HepG2 (cell line): Measurements from ENCODE around the gene RAB5A. TPM values are rescaled to one million over a fixed set of nuclear protein-coding genes. Genes with fewer than 3 reads are reported as not detected.

Experiments
- ATAC-seq: fragments of 200-7000 bp; cut with Tn5 transposase; 3 replicates; pipeline ENCODE4 v1.9.1; 2020; ENCODE audit warnings: mild to moderate bottlenecking, moderate library complexity
- BruUV-seq: library from RNA; stranded (reverse); fragments of 400-500 nt; replicated peaks from 2 replicates; lab custom pipeline; 2021; lab: Mats Ljungman, UMichigan
- CTCF ChIA-PET: fragments of 300-600 bp; formaldehyde crosslinking; extraction: SDS; loops from one replicate; lab custom pipeline; 2021; ENCODE audit warnings: low total read pairs, inconsistent platforms, low intra/inter-chr PET ratio; lab: Yijun Ruan, JAX
- POLR2A ChIA-PET: fragments of 350-600 bp; sonication (Branson Sonifier 250); formaldehyde crosslinking; loops from one replicate; lab custom pipeline; 2020; ENCODE audit warnings: antibody characterized with exemption, inconsistent platforms; lab: Yijun Ruan, JAX
- DNase-seq: peaks from one replicate; pipeline ENCODE4 v3.0.0-alpha.2; 2015; ENCODE audit warnings: low spot score
- FAIRE-seq: peaks from 3 replicates; lab custom pipeline; 2011; peaks lifted over from hg19 to GRCh38; lab: Jason Lieb, UNC
- H2AFZ ChIP-seq: one replicate; pipeline ENCODE4 v1.6.1; 2011; ENCODE audit warnings: low read length, inconsistent platforms
- H3K27ac ChIP-seq: fragments of 300-600 bp; 3 replicates; pipeline ENCODE4 v1.8.0; 2011; ENCODE audit warnings: mixed run types, mild to moderate bottlenecking, mixed read lengths, low read length, inconsistent platforms; ENCODE audit not compliant: insufficient read depth; ENCODE audit errors: extremely low read length
- H3K27me3 ChIP-seq, 2 experiments: fragments of 200-600 bp in 1 of 2; 2 replicates in 1 of 2; 3 replicates in 1 of 2; pipeline versions ENCODE4 v1.6.0 to v1.8.0; 2011; ENCODE audit warnings: low read length in 2 of 2, mild to moderate bottlenecking in 2 of 2, moderate library complexity in 2 of 2, inconsistent platforms in 1 of 2; ENCODE audit not compliant: insufficient read depth in 2 of 2, control insufficient read depth in 1 of 2
- H3K36me3 ChIP-seq, 2 experiments: fragments of 200-600 bp in 1 of 2; replicated peaks in 1 of 2; 2 replicates in 1 of 2; 3 replicates in 1 of 2; pipeline versions ENCODE4 v1.5.1 to v1.8.0; 2011; ENCODE audit warnings: low read length in 2 of 2, inconsistent platforms in 1 of 2; ENCODE audit not compliant: insufficient read depth in 2 of 2, control insufficient read depth in 1 of 2
- H3K4me1 ChIP-seq: 2 replicates; pipeline ENCODE4 v1.5.1; 2012; ENCODE audit warnings: low read length, inconsistent platforms; ENCODE audit not compliant: insufficient read depth
- H3K4me2 ChIP-seq: 2 replicates; pipeline ENCODE4 v1.6.0; 2011; ENCODE audit warnings: low read depth, low read length, inconsistent platforms
- H3K4me3 ChIP-seq, 3 experiments: fragments of 200-600 bp in 1 of 3; sonication (generic), shearing (Covaris generic) in 1 of 3; replicated peaks in 1 of 3; 2 replicates each; pipeline ENCODE4 v1.5.1; 2011 to 2016; ENCODE audit warnings: low read length in 3 of 3, inconsistent platforms in 2 of 3, low read depth in 2 of 3, mild to moderate bottlenecking in 2 of 3, control low read depth in 1 of 3, mixed read lengths in 1 of 3; ENCODE audit not compliant: insufficient read depth in 1 of 3
- H3K79me2 ChIP-seq: one replicate; pipeline ENCODE4 v1.6.1; 2011; ENCODE audit warnings: low read length, inconsistent platforms; ENCODE audit not compliant: insufficient read depth
- H3K9ac ChIP-seq: 2 replicates; pipeline ENCODE4 v1.6.0; 2011; ENCODE audit warnings: mild to moderate bottlenecking, low read depth, low read length, inconsistent platforms; ENCODE audit not compliant: insufficient read depth
- H3K9me3 ChIP-seq: 2 replicates; pipeline ENCODE4 v1.5.1; 2012; ENCODE audit warnings: mild to moderate bottlenecking, low read length
- H4K20me1 ChIP-seq: 2 replicates; pipeline ENCODE4 v1.6.0; 2011; ENCODE audit warnings: inconsistent platforms, mild to moderate bottlenecking, low read length, moderate library complexity; ENCODE audit not compliant: insufficient read depth
- CEBPB ChIP-seq: IDR thresholded peaks from 2 replicates; pipeline ENCODE4 v1.6.1; 2011; ENCODE audit warnings: low read depth, low read length, improper control_type of control experiment, borderline replicate concordance
- MTF1 ChIP-seq: sonication (generic); formaldehyde crosslinking; IDR thresholded peaks from 2 replicates; pipeline ENCODE4 v1.5.0; 2020; ENCODE audit warnings: missing genetic modification reagents
- NFE2L2 ChIP-seq: fragments of 150-350 bp; IDR thresholded peaks from 2 replicates; pipeline ENCODE4 v1.6.1; 2014; ENCODE audit warnings: low read length
- YEATS2 ChIP-seq: sonication (generic); formaldehyde crosslinking; IDR thresholded peaks from 2 replicates; pipeline ENCODE4 v1.4.0; 2020; ENCODE audit warnings: missing genetic modification reagents, borderline replicate concordance
- ZNF121 ChIP-seq: sonication (generic); formaldehyde crosslinking; IDR thresholded peaks from 2 replicates; pipeline ENCODE4 v1.5.0; 2020; ENCODE audit warnings: mild to moderate bottlenecking, missing genetic modification reagents
- ZNF720 ChIP-seq: sonication (generic); formaldehyde crosslinking; IDR thresholded peaks from 2 replicates; pipeline ENCODE4 v1.4.0; 2020; ENCODE audit warnings: missing genetic modification reagents
- WGBS: methylation state at CpG from one replicate; pipeline ENCODE4 v1.1.6; 2017; ENCODE audit warnings: low lambda C conversion rate; 5-methylcytosine and 5-hydroxymethylcytosine counted together
- in situ Hi-C: cut with HindIII; loops from 2 replicates; pipeline ENCODE4 v1.10.0; 2017; ENCODE audit warnings: low pct_unique_long_range_greater_than_20kb; ENCODE audit not compliant: extremely low pct_ligation_motif_present
- intact Hi-C: fragments of 100-400 bp; cut with micrococcal nuclease; formaldehyde crosslinking; loops from one replicate; pipeline ENCODE4 v1.10.0; 2022; ENCODE audit not compliant: unreplicated experiment
- polyA plus RNA-seq, 8 experiments: library from polyadenylated mRNA; depleted of rRNA in 3 of 8; stranded (reverse) in 7 of 8; unstranded in 1 of 8; fragments of >200 nt; fragmentation: Illumina TruSeq in 4 of 8; extraction: Trizol in 4 of 8; gene quantifications; 2 replicates each; pipeline versions ENCODE4 v1.2.1 to v1.2.3, GENCODE V29; 2011 to 2016; ENCODE audit warnings: low read depth in 4 of 8, missing spikeins in 1 of 8, mixed read lengths in 1 of 8; ENCODE audit not compliant: insufficient read depth in 1 of 8
- total RNA-seq, 5 experiments: library from RNA; depleted of rRNA; stranded (reverse); fragments of >200 nt; fragmentation: Illumina TruSeq; extraction: Trizol; gene quantifications; 2 replicates each; pipeline ENCODE4 v1.2.3, GENCODE V29; 2016; ENCODE audit warnings: low read depth in 1 of 5
- TF ChIP-seq, protein P1 (sequence below): sonication (generic); formaldehyde crosslinking; IDR thresholded peaks from 2 replicates; pipeline ENCODE4 v1.5.1; 2020; ENCODE audit warnings: missing genetic modification reagents, mild to moderate bottlenecking, borderline replicate concordance
- TF ChIP-seq, protein P2 (sequence below): sonication (generic); formaldehyde crosslinking; conservative IDR thresholded peaks from 2 replicates; pipeline ENCODE4 v1.4.0; 2020; ENCODE audit warnings: missing genetic modification reagents
- TF ChIP-seq, protein P3 (sequence below): sonication (generic); formaldehyde crosslinking; IDR thresholded peaks from 2 replicates; pipeline ENCODE4 v1.4.0; 2020; ENCODE audit warnings: low read depth, mild to moderate bottlenecking, missing genetic modification reagents

Gene RAB5A
- total and polyA plus RNA-seq, 2 of the 13 experiments (the other 11 are each of a cell fraction or from before 2014, with no cell fraction given) = 16.0 to 27.1 TPM

DNA sequence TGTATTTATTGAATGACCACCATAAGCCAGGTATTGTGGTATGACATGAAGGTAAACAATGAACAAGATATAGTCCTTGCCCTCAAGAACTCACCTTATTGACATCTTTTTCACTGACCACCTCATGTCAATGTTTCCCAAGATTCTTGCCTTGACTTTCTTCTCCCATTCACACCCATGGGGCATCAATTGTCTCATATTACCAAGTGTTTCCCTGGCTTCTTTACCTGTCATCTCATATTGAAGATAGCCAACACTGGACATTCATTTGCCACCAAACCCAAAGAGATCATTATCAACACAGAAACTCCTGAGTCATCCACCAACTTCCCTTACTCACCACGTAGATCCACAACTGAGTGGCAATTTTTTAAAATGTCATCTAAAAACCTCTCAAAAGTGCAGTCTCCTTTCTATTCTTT is 15.1 kb upstream of the RAB5A start:
- Histone ChIP-seq H3K9me3 (no peaks in the 10 kb centered on the region), H3K4me3 (no peak overlapping the region), H3K27ac (no peak overlapping the region), H3K79me2 (no peaks in the 10 kb centered on the region), H3K27me3 (no peaks in the 10 kb centered on the region; a peak in 1 of 5 replicates), H3K4me2 (no peak overlapping the region), H4K20me1 (no peaks in the 10 kb centered on the region), H3K9ac (no peak overlapping the region), H3K4me1 (peaks cover 13% of the 10 kb centered on the region; the same call in 1 of the 2 replicates), H3K36me3 (no peaks in the 10 kb centered on the region), H2AFZ (no peak overlapping the region)
- in situ Hi-C loops = no loop called here
- TF ChIP-seq NFE2L2 (peak; percentile 25; the same call in 1 of the 2 replicates), MTF1 (no peak), YEATS2 (no peak)
- TF ChIP-seq, protein P1, sequence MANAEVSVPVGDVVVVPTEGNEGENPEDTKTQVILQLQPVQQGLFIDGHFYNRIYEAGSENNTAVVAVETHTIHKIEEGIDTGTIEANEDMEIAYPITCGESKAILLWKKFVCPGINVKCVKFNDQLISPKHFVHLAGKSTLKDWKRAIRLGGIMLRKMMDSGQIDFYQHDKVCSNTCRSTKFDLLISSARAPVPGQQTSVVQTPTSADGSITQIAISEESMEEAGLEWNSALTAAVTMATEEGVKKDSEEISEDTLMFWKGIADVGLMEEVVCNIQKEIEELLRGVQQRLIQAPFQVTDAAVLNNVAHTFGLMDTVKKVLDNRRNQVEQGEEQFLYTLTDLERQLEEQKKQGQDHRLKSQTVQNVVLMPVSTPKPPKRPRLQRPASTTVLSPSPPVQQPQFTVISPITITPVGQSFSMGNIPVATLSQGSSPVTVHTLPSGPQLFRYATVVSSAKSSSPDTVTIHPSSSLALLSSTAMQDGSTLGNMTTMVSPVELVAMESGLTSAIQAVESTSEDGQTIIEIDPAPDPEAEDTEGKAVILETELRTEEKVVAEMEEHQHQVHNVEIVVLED (CRISPR knock-in tag) = no peak
- no TSS peak for BruUV-seq
- POLR2A ChIA-PET = no interaction called here
- intact Hi-C loops = loop anchor here (10.0 kb wide), 1 partner anchor 1737 kb away; no protein-coding TSS in a partner anchor
- CTCF ChIA-PET = no interaction called here
- no peak for FAIRE-seq
- WGBS = 13% methylated on average over 1 of the region's 1 CpG
- ATAC-seq = no peak
- DNase-seq = no peak

DNA sequence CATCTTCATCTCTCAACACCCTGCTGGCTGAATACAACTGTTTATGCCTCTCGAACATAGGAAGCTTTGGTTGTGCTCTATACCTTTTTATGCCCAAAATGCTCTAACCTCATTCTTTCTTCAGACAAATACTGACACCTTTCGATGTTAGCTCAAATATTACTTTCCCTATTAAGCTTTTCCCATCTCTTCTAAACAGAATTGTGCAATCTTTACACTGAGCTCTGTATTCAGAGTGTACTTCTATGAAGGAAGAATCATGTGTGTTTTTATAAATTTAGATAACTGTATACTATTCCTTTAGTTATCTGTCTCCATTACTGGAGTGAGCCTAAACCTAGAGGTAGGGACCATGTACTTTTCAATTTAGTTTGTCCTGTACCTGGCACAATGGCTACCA is 14.5 kb upstream of the RAB5A start:
- no peak overlapping the region for H3K9ac ChIP-seq
- no peaks in the 10 kb centered on the region for H4K20me1 ChIP-seq
- WGBS = 5% methylated on average over 2 of the region's 2 CpGs
- no peak overlapping the region for H3K4me3 ChIP-seq
- H3K27ac ChIP-seq = no peak overlapping the region
- no peak for FAIRE-seq
- no peak overlapping the region for H3K4me2 ChIP-seq
- no peak for DNase-seq
- TF ChIP-seq ZNF121 (CRISPR knock-in tag) = no peak
- TF ChIP-seq CEBPB = 0 out of 2 replicates have a peak, but pooled peaks have one; percentile 49
- TF ChIP-seq, protein P2, sequence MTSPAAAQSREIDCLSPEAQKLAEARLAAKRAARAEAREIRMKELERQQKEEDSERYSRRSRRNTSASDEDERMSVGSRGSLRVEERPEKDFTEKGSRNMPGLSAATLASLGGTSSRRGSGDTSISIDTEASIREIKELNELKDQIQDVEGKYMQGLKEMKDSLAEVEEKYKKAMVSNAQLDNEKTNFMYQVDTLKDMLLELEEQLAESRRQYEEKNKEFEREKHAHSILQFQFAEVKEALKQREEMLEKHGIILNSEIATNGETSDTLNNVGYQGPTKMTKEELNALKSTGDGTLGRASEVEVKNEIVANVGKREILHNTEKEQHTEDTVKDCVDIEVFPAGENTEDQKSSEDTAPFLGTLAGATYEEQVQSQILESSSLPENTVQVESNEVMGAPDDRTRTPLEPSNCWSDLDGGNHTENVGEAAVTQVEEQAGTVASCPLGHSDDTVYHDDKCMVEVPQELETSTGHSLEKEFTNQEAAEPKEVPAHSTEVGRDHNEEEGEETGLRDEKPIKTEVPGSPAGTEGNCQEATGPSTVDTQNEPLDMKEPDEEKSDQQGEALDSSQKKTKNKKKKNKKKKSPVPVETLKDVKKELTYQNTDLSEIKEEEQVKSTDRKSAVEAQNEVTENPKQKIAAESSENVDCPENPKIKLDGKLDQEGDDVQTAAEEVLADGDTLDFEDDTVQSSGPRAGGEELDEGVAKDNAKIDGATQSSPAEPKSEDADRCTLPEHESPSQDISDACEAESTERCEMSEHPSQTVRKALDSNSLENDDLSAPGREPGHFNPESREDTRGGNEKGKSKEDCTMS (CRISPR knock-in tag) = no peak
- TF ChIP-seq, protein P3, sequence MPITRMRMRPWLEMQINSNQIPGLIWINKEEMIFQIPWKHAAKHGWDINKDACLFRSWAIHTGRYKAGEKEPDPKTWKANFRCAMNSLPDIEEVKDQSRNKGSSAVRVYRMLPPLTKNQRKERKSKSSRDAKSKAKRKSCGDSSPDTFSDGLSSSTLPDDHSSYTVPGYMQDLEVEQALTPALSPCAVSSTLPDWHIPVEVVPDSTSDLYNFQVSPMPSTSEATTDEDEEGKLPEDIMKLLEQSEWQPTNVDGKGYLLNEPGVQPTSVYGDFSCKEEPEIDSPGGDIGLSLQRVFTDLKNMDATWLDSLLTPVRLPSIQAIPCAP (CRISPR knock-in tag) = no peak
- no peak for TF ChIP-seq ZNF720
- TF ChIP-seq, all 625 proteins: peak for 1
- ChIA-PET POLR2A (no interaction called here), CTCF (no interaction called here)
- Histone ChIP-seq H2AFZ (no peak overlapping the region), H3K79me2 (no peaks in the 10 kb centered on the region), H3K36me3 (no peaks in the 10 kb centered on the region), H3K4me1 (peaks cover 15% of the 10 kb centered on the region), H3K9me3 (no peaks in the 10 kb centered on the region), H3K27me3 (no peaks in the 10 kb centered on the region; a peak in 1 of 5 replicates)
- BruUV-seq = no TSS peak
- in situ Hi-C loops = no loop called here
- no peak for ATAC-seq
- intact Hi-C loops = loop anchor here (10.0 kb wide), 1 partner anchor 1738 kb away; no protein-coding TSS in a partner anchor
